ENCODE measurements around the gene BRD2. TPM values are rescaled to one million over a fixed set of nuclear protein-coding genes. Genes with fewer than 3 reads are reported as not detected.

The BRD2 gene
- total RNA-seq, 4 donors from 2014 or later: 97.5 to 130 (median 119) TPM

DNA sequence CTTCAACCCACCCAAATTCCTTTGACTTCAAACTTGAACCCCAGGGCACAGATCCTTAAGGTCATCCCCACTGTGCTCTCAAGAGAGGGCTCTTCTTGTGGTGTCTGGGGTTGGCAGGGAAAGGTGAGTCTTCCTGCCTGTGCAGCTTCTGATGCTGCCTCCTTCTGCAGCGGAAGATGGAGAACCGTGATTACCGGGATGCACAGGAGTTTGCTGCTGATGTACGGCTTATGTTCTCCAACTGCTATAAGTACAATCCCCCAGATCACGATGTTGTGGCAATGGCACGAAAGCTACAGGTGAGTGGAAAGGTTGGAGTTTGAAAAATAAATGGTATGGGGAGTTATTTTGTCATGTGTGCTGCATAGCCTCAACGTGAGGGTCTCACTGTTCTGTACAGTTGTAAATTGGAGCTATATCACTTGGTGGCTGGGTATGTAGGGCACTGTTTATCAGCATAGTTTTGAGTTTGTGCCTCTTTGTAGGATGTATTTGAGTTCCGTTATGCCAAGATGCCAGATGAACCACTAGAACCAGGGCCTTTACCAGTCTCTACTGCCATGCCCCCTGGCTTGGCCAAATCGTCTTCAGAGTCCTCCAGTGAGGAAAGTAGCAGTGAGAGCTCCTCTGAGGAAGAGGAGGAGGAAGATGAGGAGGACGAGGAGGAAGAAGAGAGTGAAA, 9.0 kb downstream of the BRD2 start:
- H3K4me3 ChIP-seq (ENCODE audit: low read depth, poor library complexity, severe bottlenecking): no peak overlapping the region
- DNase-seq (ENCODE audit: low spot score in 2 of 2): no peak
- intact Hi-C loops (cut with DNase I; ENCODE audit: low total_unique reads): loop anchor here (5.0 kb wide), 1 partner anchor 40 kb away; no protein-coding TSS in a partner anchor
- WGBS, 2 donors: 71 to 74% methylated on average over 10 of the region's 10 CpGs
- TF ChIP-seq, protein P1, sequence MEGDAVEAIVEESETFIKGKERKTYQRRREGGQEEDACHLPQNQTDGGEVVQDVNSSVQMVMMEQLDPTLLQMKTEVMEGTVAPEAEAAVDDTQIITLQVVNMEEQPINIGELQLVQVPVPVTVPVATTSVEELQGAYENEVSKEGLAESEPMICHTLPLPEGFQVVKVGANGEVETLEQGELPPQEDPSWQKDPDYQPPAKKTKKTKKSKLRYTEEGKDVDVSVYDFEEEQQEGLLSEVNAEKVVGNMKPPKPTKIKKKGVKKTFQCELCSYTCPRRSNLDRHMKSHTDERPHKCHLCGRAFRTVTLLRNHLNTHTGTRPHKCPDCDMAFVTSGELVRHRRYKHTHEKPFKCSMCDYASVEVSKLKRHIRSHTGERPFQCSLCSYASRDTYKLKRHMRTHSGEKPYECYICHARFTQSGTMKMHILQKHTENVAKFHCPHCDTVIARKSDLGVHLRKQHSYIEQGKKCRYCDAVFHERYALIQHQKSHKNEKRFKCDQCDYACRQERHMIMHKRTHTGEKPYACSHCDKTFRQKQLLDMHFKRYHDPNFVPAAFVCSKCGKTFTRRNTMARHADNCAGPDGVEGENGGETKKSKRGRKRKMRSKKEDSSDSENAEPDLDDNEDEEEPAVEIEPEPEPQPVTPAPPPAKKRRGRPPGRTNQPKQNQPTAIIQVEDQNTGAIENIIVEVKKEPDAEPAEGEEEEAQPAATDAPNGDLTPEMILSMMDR (IDR thresholded peaks at IDR 0.05): no peak
- TF ChIP-seq POLR2A (IDR thresholded peaks at IDR 0.05): no peak

DNA sequence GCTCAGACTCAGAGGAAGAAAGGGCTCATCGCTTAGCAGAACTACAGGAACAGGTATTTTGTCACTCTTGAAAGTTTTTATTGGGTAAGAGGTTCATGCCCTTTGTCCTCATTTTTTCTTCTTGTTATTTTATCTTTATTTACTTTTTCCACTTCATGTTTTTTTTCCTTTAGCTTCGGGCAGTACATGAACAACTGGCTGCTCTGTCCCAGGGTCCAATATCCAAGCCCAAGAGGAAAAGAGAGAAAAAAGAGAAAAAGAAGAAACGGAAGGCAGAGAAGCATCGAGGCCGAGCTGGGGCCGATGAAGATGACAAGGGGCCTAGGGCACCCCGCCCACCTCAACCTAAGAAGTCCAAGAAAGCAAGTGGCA, 9.5 kb downstream of the BRD2 start:
- TF ChIP-seq, protein P1 (IDR thresholded peaks at IDR 0.05): no peak
- TF ChIP-seq POLR2A (IDR thresholded peaks at IDR 0.05): no peak
- WGBS, 2 donors: 65 to 68% methylated on average over 7 of the region's 7 CpGs
- intact Hi-C loops (cut with DNase I; ENCODE audit: low total_unique reads): loop anchor here (5.0 kb wide), 1 partner anchor 41 kb away; no protein-coding TSS in a partner anchor
- H3K4me3 ChIP-seq (ENCODE audit: low read depth, poor library complexity, severe bottlenecking): no peak overlapping the region
- DNase-seq (ENCODE audit: low spot score in 2 of 2): no peak

DNA sequence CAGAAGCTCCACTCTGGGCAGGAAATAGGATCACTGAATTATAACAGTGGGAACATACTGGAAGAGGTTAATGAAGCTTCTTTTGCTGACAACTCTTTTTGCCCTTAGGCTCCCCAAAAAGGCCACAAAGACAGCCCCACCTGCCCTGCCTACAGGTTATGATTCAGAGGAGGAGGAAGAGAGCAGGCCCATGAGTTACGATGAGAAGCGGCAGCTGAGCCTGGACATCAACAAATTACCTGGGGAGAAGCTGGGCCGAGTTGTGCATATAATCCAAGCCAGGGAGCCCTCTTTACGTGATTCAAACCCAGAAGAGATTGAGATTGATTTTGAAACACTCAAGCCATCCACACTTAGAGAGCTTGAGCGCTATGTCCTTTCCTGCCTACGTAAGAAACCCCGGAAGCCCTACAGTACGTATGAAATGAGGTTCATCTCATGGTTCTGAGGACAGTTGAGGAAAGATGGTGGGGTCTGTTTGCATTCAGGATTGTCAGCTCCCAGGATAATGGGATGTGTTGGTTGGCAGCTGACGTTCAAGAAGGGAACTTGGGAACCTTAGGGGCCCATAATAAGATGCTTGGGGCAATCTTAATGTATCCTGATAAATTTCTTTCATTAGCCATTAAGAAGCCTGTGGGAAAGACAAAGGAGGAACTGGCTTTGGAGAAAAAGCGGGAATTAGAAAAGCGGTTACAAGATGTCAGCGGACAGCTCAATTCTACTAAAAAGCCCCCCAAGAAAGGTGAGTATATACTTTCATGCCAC, 11.5 kb downstream of the BRD2 start:
- TF ChIP-seq, protein P1 (IDR thresholded peaks at IDR 0.05): no peak
- no peak for TF ChIP-seq POLR2A (IDR thresholded peaks at IDR 0.05)
- 85 to 88% methylated on average over 12 of the region's 12 CpGs for WGBS, 2 donors
- intact Hi-C loops (cut with DNase I; ENCODE audit: low total_unique reads): loop anchor here (5.0 to 10.0 kb wide), 2 partner anchors 43 to 95 kb away; no protein-coding TSS in a partner anchor
- H3K4me3 ChIP-seq (ENCODE audit: low read depth, poor library complexity, severe bottlenecking): no peak overlapping the region
- no peak for DNase-seq (ENCODE audit: low spot score in 2 of 2)

DNA sequence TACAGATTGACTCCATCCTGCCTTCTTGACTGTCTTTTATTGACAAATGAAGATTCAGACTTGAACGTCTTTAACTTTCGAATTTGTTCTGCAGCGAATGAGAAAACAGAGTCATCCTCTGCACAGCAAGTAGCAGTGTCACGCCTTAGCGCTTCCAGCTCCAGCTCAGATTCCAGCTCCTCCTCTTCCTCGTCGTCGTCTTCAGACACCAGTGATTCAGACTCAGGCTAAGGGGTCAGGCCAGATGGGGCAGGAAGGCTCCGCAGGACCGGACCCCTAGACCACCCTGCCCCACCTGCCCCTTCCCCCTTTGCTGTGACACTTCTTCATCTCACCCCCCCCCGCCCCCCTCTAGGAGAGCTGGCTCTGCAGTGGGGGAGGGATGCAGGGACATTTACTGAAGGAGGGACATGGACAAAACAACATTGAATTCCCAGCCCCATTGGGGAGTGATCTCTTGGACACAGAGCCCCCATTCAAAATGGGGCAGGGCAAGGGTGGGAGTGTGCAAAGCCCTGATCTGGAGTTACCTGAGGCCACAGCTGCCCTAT, 12.2 kb downstream of the BRD2 start:
- H3K4me3 ChIP-seq (ENCODE audit: low read depth, poor library complexity, severe bottlenecking): no peak overlapping the region
- intact Hi-C loops (cut with DNase I; ENCODE audit: low total_unique reads): loop anchor here (10.0 kb wide), 1 partner anchor 96 kb away; no protein-coding TSS in a partner anchor
- 64 to 65% methylated on average over 11 of the region's 11 CpGs for WGBS, 2 donors
- no peak for DNase-seq (ENCODE audit: low spot score in 2 of 2)
- TF ChIP-seq POLR2A (IDR thresholded peaks at IDR 0.05): no peak
- TF ChIP-seq, protein P1 (IDR thresholded peaks at IDR 0.05): no peak

DNA sequence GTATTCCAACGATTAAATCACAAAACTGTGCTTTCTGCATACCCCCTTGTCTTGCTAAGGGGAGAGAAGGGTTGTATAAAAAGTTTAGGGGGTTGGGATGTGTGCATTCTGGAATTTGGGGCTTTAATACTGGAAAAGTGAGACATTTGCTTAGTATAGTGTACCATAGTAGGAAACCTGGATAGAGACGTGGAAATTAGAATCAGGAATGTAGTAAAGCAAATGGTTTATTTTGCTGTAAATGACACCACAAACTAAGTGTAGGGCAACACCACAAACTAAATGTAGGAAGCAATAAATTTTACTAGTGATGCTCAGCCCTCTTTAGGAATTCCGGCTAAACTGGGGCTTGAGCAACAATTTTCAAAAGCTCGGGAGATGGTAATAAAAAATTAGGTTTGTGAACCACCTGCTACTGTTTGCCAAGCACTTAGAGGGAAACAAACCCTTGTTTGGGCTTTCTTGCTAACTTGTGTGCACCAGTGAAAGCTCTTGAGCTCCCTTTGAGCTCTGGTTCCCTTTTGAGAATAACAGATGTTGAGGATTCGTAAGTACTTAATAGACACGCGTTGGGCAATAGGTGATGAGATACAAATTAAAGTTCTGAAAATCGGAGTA, 13.8 kb downstream of the BRD2 start:
- no peak for DNase-seq (ENCODE audit: low spot score in 2 of 2)
- no peak overlapping the region for H3K4me3 ChIP-seq (ENCODE audit: low read depth, poor library complexity, severe bottlenecking)
- intact Hi-C loops (cut with DNase I; ENCODE audit: low total_unique reads): loop anchor here (10.0 kb wide), 1 partner anchor 97 kb away; no protein-coding TSS in a partner anchor
- no peak for TF ChIP-seq POLR2A (IDR thresholded peaks at IDR 0.05)
- TF ChIP-seq, protein P1 (IDR thresholded peaks at IDR 0.05): no peak
- 53 to 60% methylated on average over 8 of the region's 8 CpGs for WGBS, 2 donors
